HepG2 (cell line): Measurements from ENCODE around the gene MFNG. TPM values are rescaled to one million over a fixed set of nuclear protein-coding genes. Genes with fewer than 3 reads are reported as not detected.

ENCODE experiments used
- ATF1 ChIP-seq: IDR thresholded peaks from 2 replicates; pipeline ENCODE4 v1.6.1; 2016; ENCODE audit warnings: mild to moderate bottlenecking, control low read depth
- GPN1 ChIP-seq: sonication (generic); formaldehyde crosslinking; IDR thresholded peaks from 2 replicates; pipeline ENCODE4 v1.5.1; 2020; ENCODE audit warnings: missing genetic modification reagents, borderline replicate concordance
- IKZF4 ChIP-seq: sonication (generic); formaldehyde crosslinking; IDR thresholded peaks from 2 replicates; pipeline ENCODE4 v1.5.1; 2020; ENCODE audit warnings: borderline replicate concordance, mild to moderate bottlenecking, low read depth, missing genetic modification reagents; ENCODE audit errors: not compliant biosample characterization
- IRF2 ChIP-seq: IDR thresholded peaks from 2 replicates; pipeline ENCODE4 v1.6.1; 2018; ENCODE audit warnings: missing genetic modification reagents, missing compliant biosample characterization
- MED13 ChIP-seq: sonication (generic); formaldehyde crosslinking; IDR thresholded peaks from 2 replicates; pipeline ENCODE4 v1.5.0; 2020; ENCODE audit warnings: missing genetic modification reagents
- NAIF1 ChIP-seq: sonication (generic); formaldehyde crosslinking; IDR thresholded peaks from 2 replicates; pipeline ENCODE4 v1.5.0; 2020; ENCODE audit warnings: mild to moderate bottlenecking, missing genetic modification reagents, borderline replicate concordance
- NCOA5 ChIP-seq: sonication (generic); formaldehyde crosslinking; IDR thresholded peaks from 2 replicates; pipeline ENCODE4 v1.4.0; 2020; ENCODE audit warnings: missing genetic modification reagents
- PITX1 ChIP-seq: sonication (generic); formaldehyde crosslinking; IDR thresholded peaks from 2 replicates; pipeline ENCODE4 v1.5.1; 2020; ENCODE audit warnings: mild to moderate bottlenecking, missing genetic modification reagents
- RFXAP ChIP-seq: sonication (generic); formaldehyde crosslinking; IDR thresholded peaks from 2 replicates; pipeline ENCODE4 v1.4.0; 2020; ENCODE audit warnings: missing genetic modification reagents, borderline replicate concordance
- RXRB ChIP-seq: IDR thresholded peaks from 2 replicates; pipeline ENCODE4 v1.6.1; 2016; ENCODE audit warnings: borderline replicate concordance, missing genetic modification reagents, missing compliant biosample characterization
- SOX6 ChIP-seq, 2 experiments: fragments of 450-650 bp in 1 of 2; sonication (generic) in 1 of 2; formaldehyde crosslinking in 1 of 2; IDR thresholded peaks; 2 replicates each; pipeline versions ENCODE4 v1.4.0 to v1.6.1; 2017 to 2020; ENCODE audit warnings: antibody characterized with exemption in 1 of 2, mild to moderate bottlenecking in 1 of 2, missing genetic modification reagents in 1 of 2
- TAF15 ChIP-seq: fragments of 200-400 bp; formaldehyde crosslinking; IDR thresholded peaks from one replicate; pipeline ENCODE4 v1.6.1; 2018; ENCODE audit warnings: mild to moderate bottlenecking, low read depth, low read length; ENCODE audit not compliant: poor library complexity, severe bottlenecking
- TBL1XR1 ChIP-seq: fragments of 150-350 bp; IDR thresholded peaks from 2 replicates; pipeline ENCODE4 v1.6.1; 2014; ENCODE audit warnings: borderline replicate concordance, low read length; ENCODE audit not compliant: partially characterized antibody
- ZNF263 ChIP-seq: sonication (generic); formaldehyde crosslinking; IDR thresholded peaks from 2 replicates; pipeline ENCODE4 v1.4.0; 2020; ENCODE audit warnings: missing genetic modification reagents
- ZNF432 ChIP-seq: sonication (generic); formaldehyde crosslinking; IDR thresholded peaks from 2 replicates; pipeline ENCODE4 v1.5.0; 2020; ENCODE audit warnings: missing genetic modification reagents, mild to moderate bottlenecking, borderline replicate concordance
- ZNF530 ChIP-seq: sonication (generic); formaldehyde crosslinking; IDR thresholded peaks from 2 replicates; pipeline ENCODE4 v1.5.0; 2020; ENCODE audit warnings: low read depth, mild to moderate bottlenecking, missing genetic modification reagents
- ZNF766 ChIP-seq: sonication (generic); formaldehyde crosslinking; IDR thresholded peaks from 2 replicates; pipeline ENCODE4 v1.5.0; 2020; ENCODE audit warnings: missing genetic modification reagents, borderline replicate concordance
- polyA plus RNA-seq, 8 experiments: library from polyadenylated mRNA; depleted of rRNA in 3 of 8; stranded (reverse) in 7 of 8; unstranded in 1 of 8; fragments of >200 nt; fragmentation: Illumina TruSeq in 4 of 8; extraction: Trizol in 4 of 8; gene quantifications; 2 replicates each; pipeline versions ENCODE4 v1.2.1 to v1.2.3, GENCODE V29; 2011 to 2016; ENCODE audit warnings: low read depth in 4 of 8, missing spikeins in 1 of 8, mixed read lengths in 1 of 8; ENCODE audit not compliant: insufficient read depth in 1 of 8
- total RNA-seq, 5 experiments: library from RNA; depleted of rRNA; stranded (reverse); fragments of >200 nt; fragmentation: Illumina TruSeq; extraction: Trizol; gene quantifications; 2 replicates each; pipeline ENCODE4 v1.2.3, GENCODE V29; 2016; ENCODE audit warnings: low read depth in 1 of 5
- TF ChIP-seq, protein P1 (sequence below): sonication (generic); formaldehyde crosslinking; IDR thresholded peaks from 2 replicates; pipeline ENCODE4 v1.4.0; 2020; ENCODE audit warnings: mild to moderate bottlenecking, missing genetic modification reagents
- TF ChIP-seq, protein P2 (sequence below): sonication (generic); formaldehyde crosslinking; IDR thresholded peaks from 2 replicates; pipeline ENCODE4 v1.4.0; 2020; ENCODE audit warnings: missing genetic modification reagents
- TF ChIP-seq, protein P3 (sequence below): sonication (generic); formaldehyde crosslinking; IDR thresholded peaks from 2 replicates; pipeline ENCODE4 v1.4.0; 2020; ENCODE audit warnings: mild to moderate bottlenecking, missing genetic modification reagents
- TF ChIP-seq, protein P4 (sequence below): sonication (generic); formaldehyde crosslinking; IDR thresholded peaks from 2 replicates; pipeline ENCODE4 v1.5.1; 2020; ENCODE audit warnings: mild to moderate bottlenecking, missing genetic modification reagents, borderline replicate concordance

The MFNG gene
- total and polyA plus RNA-seq, 2 of the 13 experiments (the other 11 are each of a cell fraction or from before 2014, with no cell fraction given): 1.0 to 11.7 TPM

DNA sequence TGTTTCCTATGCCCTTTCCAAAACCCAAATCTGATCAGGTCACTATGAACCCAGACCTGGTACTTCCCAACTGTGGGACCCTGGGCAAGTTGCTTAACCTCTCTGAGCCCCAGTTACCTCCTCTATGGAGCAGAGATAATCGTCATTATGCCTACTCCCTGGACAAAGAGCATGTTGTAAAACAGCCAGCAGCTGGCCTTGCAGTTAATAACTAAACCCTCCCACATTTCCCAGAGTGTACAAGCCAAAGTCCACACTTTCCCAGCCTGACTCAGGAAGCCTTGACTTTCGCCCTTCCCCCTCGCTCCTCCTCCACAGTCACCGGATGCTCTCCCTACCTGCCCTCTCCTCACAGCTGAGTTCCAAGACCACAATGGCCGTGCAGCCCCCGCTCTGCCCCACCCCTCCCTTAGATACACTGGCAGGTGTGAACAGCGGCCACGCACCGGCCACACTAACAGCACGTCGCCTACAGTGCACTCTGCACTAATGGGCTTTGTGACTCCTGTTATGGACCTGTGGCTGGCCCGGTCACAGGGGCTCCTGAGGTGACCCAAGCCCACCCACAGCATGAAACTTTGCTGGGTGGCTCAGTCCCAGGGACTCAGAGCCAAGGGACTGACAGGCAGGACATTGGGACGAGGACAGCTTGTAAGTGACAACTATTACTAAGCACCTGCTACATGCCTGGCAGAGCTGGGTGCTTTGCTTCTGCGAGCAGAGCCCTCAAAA, 15.6 kb upstream of the MFNG start (continued):
- TF ChIP-seq SOX6 (IDR thresholded peaks at IDR 0.05): no peak
- TF ChIP-seq SOX6 (CRISPR knock-in tag; IDR thresholded peaks at IDR 0.05): peak; percentile 99
- peak; percentile 89 for TF ChIP-seq TBL1XR1
- TF ChIP-seq ZNF530 (CRISPR knock-in tag): no peak
- TF ChIP-seq IRF2 (CRISPR knock-in tag): peak; percentile 85
- peak; percentile 87 for TF ChIP-seq IKZF4 (CRISPR knock-in tag)
- peak; percentile 95 for TF ChIP-seq PITX1 (CRISPR knock-in tag)
- TF ChIP-seq NCOA5 (CRISPR knock-in tag): peak; percentile 74; the same call in 1 of the 2 replicates
- peak; percentile 91; the same call in 1 of the 2 replicates for TF ChIP-seq NAIF1 (CRISPR knock-in tag)
- TF ChIP-seq, protein P1, sequence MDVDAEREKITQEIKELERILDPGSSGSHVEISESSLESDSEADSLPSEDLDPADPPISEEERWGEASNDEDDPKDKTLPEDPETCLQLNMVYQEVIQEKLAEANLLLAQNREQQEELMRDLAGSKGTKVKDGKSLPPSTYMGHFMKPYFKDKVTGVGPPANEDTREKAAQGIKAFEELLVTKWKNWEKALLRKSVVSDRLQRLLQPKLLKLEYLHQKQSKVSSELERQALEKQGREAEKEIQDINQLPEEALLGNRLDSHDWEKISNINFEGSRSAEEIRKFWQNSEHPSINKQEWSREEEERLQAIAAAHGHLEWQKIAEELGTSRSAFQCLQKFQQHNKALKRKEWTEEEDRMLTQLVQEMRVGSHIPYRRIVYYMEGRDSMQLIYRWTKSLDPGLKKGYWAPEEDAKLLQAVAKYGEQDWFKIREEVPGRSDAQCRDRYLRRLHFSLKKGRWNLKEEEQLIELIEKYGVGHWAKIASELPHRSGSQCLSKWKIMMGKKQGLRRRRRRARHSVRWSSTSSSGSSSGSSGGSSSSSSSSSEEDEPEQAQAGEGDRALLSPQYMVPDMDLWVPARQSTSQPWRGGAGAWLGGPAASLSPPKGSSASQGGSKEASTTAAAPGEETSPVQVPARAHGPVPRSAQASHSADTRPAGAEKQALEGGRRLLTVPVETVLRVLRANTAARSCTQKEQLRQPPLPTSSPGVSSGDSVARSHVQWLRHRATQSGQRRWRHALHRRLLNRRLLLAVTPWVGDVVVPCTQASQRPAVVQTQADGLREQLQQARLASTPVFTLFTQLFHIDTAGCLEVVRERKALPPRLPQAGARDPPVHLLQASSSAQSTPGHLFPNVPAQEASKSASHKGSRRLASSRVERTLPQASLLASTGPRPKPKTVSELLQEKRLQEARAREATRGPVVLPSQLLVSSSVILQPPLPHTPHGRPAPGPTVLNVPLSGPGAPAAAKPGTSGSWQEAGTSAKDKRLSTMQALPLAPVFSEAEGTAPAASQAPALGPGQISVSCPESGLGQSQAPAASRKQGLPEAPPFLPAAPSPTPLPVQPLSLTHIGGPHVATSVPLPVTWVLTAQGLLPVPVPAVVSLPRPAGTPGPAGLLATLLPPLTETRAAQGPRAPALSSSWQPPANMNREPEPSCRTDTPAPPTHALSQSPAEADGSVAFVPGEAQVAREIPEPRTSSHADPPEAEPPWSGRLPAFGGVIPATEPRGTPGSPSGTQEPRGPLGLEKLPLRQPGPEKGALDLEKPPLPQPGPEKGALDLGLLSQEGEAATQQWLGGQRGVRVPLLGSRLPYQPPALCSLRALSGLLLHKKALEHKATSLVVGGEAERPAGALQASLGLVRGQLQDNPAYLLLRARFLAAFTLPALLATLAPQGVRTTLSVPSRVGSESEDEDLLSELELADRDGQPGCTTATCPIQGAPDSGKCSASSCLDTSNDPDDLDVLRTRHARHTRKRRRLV (CRISPR knock-in tag): peak; percentile 91; the same call in 1 of the 2 replicates
- peak; percentile 98 for TF ChIP-seq RXRB (CRISPR knock-in tag)
- TF ChIP-seq, protein P2, sequence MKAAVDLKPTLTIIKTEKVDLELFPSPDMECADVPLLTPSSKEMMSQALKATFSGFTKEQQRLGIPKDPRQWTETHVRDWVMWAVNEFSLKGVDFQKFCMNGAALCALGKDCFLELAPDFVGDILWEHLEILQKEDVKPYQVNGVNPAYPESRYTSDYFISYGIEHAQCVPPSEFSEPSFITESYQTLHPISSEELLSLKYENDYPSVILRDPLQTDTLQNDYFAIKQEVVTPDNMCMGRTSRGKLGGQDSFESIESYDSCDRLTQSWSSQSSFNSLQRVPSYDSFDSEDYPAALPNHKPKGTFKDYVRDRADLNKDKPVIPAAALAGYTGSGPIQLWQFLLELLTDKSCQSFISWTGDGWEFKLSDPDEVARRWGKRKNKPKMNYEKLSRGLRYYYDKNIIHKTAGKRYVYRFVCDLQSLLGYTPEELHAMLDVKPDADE (CRISPR knock-in tag): no peak
- no peak for TF ChIP-seq ATF1 (CRISPR knock-in tag)
- TF ChIP-seq ZNF432 (CRISPR knock-in tag): no peak
- no peak for TF ChIP-seq TAF15
- peak; percentile 94 for TF ChIP-seq MED13 (CRISPR knock-in tag)
- TF ChIP-seq GPN1 (CRISPR knock-in tag): no peak
- TF ChIP-seq, protein P3, sequence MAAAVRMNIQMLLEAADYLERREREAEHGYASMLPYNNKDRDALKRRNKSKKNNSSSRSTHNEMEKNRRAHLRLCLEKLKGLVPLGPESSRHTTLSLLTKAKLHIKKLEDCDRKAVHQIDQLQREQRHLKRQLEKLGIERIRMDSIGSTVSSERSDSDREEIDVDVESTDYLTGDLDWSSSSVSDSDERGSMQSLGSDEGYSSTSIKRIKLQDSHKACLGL (CRISPR knock-in tag): peak; percentile 85
- peak; percentile 77; the same call in 1 of the 2 replicates for TF ChIP-seq ZNF766
- TF ChIP-seq, protein P4, sequence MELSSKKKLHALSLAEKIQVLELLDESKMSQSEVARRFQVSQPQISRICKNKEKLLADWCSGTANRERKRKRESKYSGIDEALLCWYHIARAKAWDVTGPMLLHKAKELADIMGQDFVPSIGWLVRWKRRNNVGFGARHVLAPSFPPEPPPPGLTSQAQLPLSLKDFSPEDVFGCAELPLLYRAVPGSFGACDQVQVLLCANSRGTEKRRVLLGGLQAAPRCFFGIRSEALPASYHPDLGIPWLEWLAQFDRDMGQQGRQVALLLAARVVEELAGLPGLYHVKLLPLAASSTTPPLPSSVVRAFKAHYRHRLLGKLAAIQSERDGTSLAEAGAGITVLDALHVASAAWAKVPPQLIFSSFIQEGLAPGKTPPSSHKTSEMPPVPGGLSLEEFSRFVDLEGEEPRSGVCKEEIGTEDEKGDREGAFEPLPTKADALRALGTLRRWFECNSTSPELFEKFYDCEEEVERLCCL (CRISPR knock-in tag): no peak; the same call in 1 of the 2 replicates
- TF ChIP-seq RFXAP (CRISPR knock-in tag): peak; percentile 35; the same call in 1 of the 2 replicates
- TF ChIP-seq ZNF263 (CRISPR knock-in tag): peak; percentile 77
